HUES64 (cell line): ENCODE results near the gene DHRSX.

ENCODE experiments used
- H3K27ac ChIP-seq: 2 replicates; pipeline ENCODE4 v1.7.0; 2013; ENCODE audit warnings: low read depth, low read length, inconsistent platforms
- H3K27me3 ChIP-seq: 2 replicates; pipeline ENCODE4 v1.6.1; 2013; ENCODE audit warnings: mild to moderate bottlenecking, low read length; ENCODE audit not compliant: insufficient read depth
- H3K36me3 ChIP-seq: 2 replicates; pipeline ENCODE4 v1.6.1; 2013; ENCODE audit warnings: mild to moderate bottlenecking, low read length; ENCODE audit not compliant: insufficient read depth
- H3K4me1 ChIP-seq: 2 replicates; pipeline ENCODE4 v1.6.1; 2013; ENCODE audit warnings: mild to moderate bottlenecking, low read length, moderate library complexity; ENCODE audit not compliant: insufficient read depth
- H3K4me3 ChIP-seq: 2 replicates; pipeline ENCODE4 v1.5.1; 2013; ENCODE audit warnings: mild to moderate bottlenecking, low read length, moderate library complexity
- H3K9ac ChIP-seq: 2 replicates; pipeline ENCODE4 v1.6.1; 2013; ENCODE audit warnings: mild to moderate bottlenecking, low read depth, low read length
- H3K9me3 ChIP-seq: 2 replicates; pipeline ENCODE4 v1.6.1; 2013; ENCODE audit warnings: low read depth, low read length; ENCODE audit not compliant: insufficient read depth
- WGBS: fragments of 150-250, 120-280 bp; methylation state at CpG from one replicate; pipeline ENCODE4 v1.1.7; 2013; ENCODE audit warnings: missing lambda C conversion rate; 5-methylcytosine and 5-hydroxymethylcytosine counted together

The DHRSX gene

GRCh38 chrX:2451501-2452316, 49.1 kb downstream of the DHRSX start:
- 65% methylated on average over 25 of the region's 25 CpGs for WGBS
- H3K27ac ChIP-seq, result peak overlapping the region; percentile 34
- H3K9me3 ChIP-seq, result no peaks in the 10 kb centered on the region
- no peak overlapping the region for H3K9ac ChIP-seq
- no peaks in the 10 kb centered on the region for H3K36me3 ChIP-seq
- H3K4me3 ChIP-seq, result no peak overlapping the region
- H3K4me1 ChIP-seq, result peaks cover 15% of the 10 kb centered on the region; the same call in 1 of the 2 replicates
- no peaks in the 10 kb centered on the region for H3K27me3 ChIP-seq

GRCh38 chrX:2450681-2451080, 50.1 kb downstream of the DHRSX start:
- WGBS, result 55% methylated on average over 5 of the region's 5 CpGs
- Histone ChIP-seq H3K27ac (peak overlapping the region; percentile 34), H3K27me3 (no peaks in the 10 kb centered on the region), H3K4me3 (no peak overlapping the region), H3K4me1 (peaks cover 15% of the 10 kb centered on the region; the same call in 1 of the 2 replicates), H3K9ac (peak overlapping the region; percentile 4; the same call in 1 of the 2 replicates), H3K9me3 (no peaks in the 10 kb centered on the region), H3K36me3 (no peaks in the 10 kb centered on the region)

- Histone ChIP-seq H3K4me1 (peaks cover 15% of the 10 kb centered on the region; the same call in 1 of the 2 replicates), H3K27me3 (no peaks in the 10 kb centered on the region), H3K4me3 (no peak overlapping the region), H3K9ac (no peak overlapping the region), H3K27ac (peak overlapping the region; percentile 34; the same call in 1 of the 2 replicates), H3K9me3 (no peaks in the 10 kb centered on the region), H3K36me3 (no peaks in the 10 kb centered on the region)
- WGBS, result 92% methylated on average over 13 of the region's 13 CpGs
Observed at GRCh38 chrX:2449135-2449886, 51.5 kb downstream of the DHRSX start.

- H3K4me3 ChIP-seq, result no peak overlapping the region
- WGBS, result 95% methylated on average over 1 of the region's 2 CpGs
- peaks cover 15% of the 10 kb centered on the region; the same call in 1 of the 2 replicates for H3K4me1 ChIP-seq
- no peaks in the 10 kb centered on the region for H3K27me3 ChIP-seq
- H3K36me3 ChIP-seq, result no peaks in the 10 kb centered on the region
- no peaks in the 10 kb centered on the region for H3K9me3 ChIP-seq
- no peak overlapping the region for H3K9ac ChIP-seq
- H3K27ac ChIP-seq, result no peak overlapping the region
Observed at GRCh38 chrX:2447484-2447883, 53.3 kb downstream of the DHRSX start.

- H3K36me3 ChIP-seq, result no peaks in the 10 kb centered on the region
- no peak overlapping the region for H3K9ac ChIP-seq
- peaks cover 15% of the 10 kb centered on the region; the same call in 1 of the 2 replicates for H3K4me1 ChIP-seq
- no peak overlapping the region for H3K27ac ChIP-seq
- 96% methylated on average over 14 of the region's 14 CpGs for WGBS
- no peak overlapping the region for H3K4me3 ChIP-seq
- H3K9me3 ChIP-seq, result no peaks in the 10 kb centered on the region
- no peaks in the 10 kb centered on the region for H3K27me3 ChIP-seq
Observed at GRCh38 chrX:2446815-2447214, 54.0 kb downstream of the DHRSX start.

- H3K9me3 ChIP-seq, result peaks cover 3% of the 10 kb centered on the region; the same call in 1 of the 2 replicates
- no peak overlapping the region for H3K27ac ChIP-seq
- H3K27me3 ChIP-seq, result no peaks in the 10 kb centered on the region
- peaks cover 14% of the 10 kb centered on the region; the same call in 1 of the 2 replicates for H3K4me1 ChIP-seq
- 92% methylated on average over 31 of the region's 31 CpGs for whole genome bisulfite sequencing
- H3K4me3 ChIP-seq, result no peak overlapping the region
- H3K9ac ChIP-seq, result no peak overlapping the region
- H3K36me3 ChIP-seq, result peaks cover 8% of the 10 kb centered on the region
Observed at GRCh38 chrX:2445662-2446623, 54.8 kb downstream of the DHRSX start.

- H3K4me1 ChIP-seq, result no peaks in the 10 kb centered on the region
- peaks cover 23% of the 10 kb centered on the region for H3K36me3 ChIP-seq
- no peak overlapping the region for H3K9ac ChIP-seq
- no peak overlapping the region for H3K4me3 ChIP-seq
- no peak overlapping the region for H3K27ac ChIP-seq
- WGBS, result 93% methylated on average over 7 of the region's 7 CpGs
- H3K27me3 ChIP-seq, result no peaks in the 10 kb centered on the region
- peaks cover 17% of the 10 kb centered on the region for H3K9me3 ChIP-seq
Observed at GRCh38 chrX:2442694-2443093, 58.1 kb downstream of the DHRSX start.

- no peak overlapping the region for H3K27ac ChIP-seq
- H3K4me1 ChIP-seq, result no peaks in the 10 kb centered on the region
- H3K4me3 ChIP-seq, result no peak overlapping the region
- peaks cover 23% of the 10 kb centered on the region for H3K36me3 ChIP-seq
- WGBS, result 97% methylated on average over 5 of the region's 5 CpGs
- H3K9ac ChIP-seq, result no peak overlapping the region
- H3K27me3 ChIP-seq, result no peaks in the 10 kb centered on the region
- H3K9me3 ChIP-seq, result peaks cover 17% of the 10 kb centered on the region
Observed at GRCh38 chrX:2441466-2441865, 59.3 kb downstream of the DHRSX start.

- Histone ChIP-seq H3K9me3 (peaks cover 17% of the 10 kb centered on the region), H3K4me1 (no peaks in the 10 kb centered on the region), H3K27ac (no peak overlapping the region), H3K36me3 (peaks cover 23% of the 10 kb centered on the region), H3K27me3 (no peaks in the 10 kb centered on the region), H3K9ac (no peak overlapping the region), H3K4me3 (no peak overlapping the region)
- 95% methylated on average over 8 of the region's 8 CpGs for WGBS
Observed at GRCh38 chrX:2439613-2440012, 61.2 kb downstream of the DHRSX start.

GRCh38 chrX:2435465-2435864, 65.3 kb downstream of the DHRSX start:
- H3K4me1 ChIP-seq, result no peaks in the 10 kb centered on the region
- H3K9ac ChIP-seq, result no peak overlapping the region
- H3K36me3 ChIP-seq, result peaks cover 14% of the 10 kb centered on the region
- 100% methylated on average over 1 of the region's 2 CpGs for WGBS
- no peak overlapping the region for H3K27ac ChIP-seq
- H3K9me3 ChIP-seq, result peaks cover 10% of the 10 kb centered on the region
- H3K4me3 ChIP-seq, result no peak overlapping the region
- H3K27me3 ChIP-seq, result no peaks in the 10 kb centered on the region
